GM18858 (cell line): Measurements from ENCODE around the gene JMJD1C.
A peak's percentile ranks its signal among the peaks of the same experiment; 100 is the strongest.
"Not testable (repeated sequence)": the region's sequence is repeated elsewhere in the genome, so short reads cannot be mapped to it uniquely, and the experiment has no call there.

Experiments used
- ATAC-seq: cut with Tn5 transposase; IDR thresholded peaks from one replicate; pipeline ENCODE4 v1.9.1; 2021; ENCODE audit not compliant: unreplicated experiment

The JMJD1C gene

GRCh38 chr10:63407136-63407662 lies 58.6 kb downstream of the JMJD1C start:
- ATAC-seq: no peak

- ATAC-seq: no peak
These were observed 69.5 kb downstream of the JMJD1C start for GRCh38 chr10:63396133-63396761.

GRCh38 chr10:63393050-63393449 lies 72.7 kb downstream of the JMJD1C start:
- no peak for ATAC-seq

GRCh38 chr10:63392224-63392623 lies 73.6 kb downstream of the JMJD1C start:
- no peak for ATAC-seq

GRCh38 chr10:63391812-63392211 lies 74.0 kb downstream of the JMJD1C start:
- no peak for ATAC-seq

- ATAC-seq: no peak
These were observed 75.3 kb downstream of the JMJD1C start for GRCh38 chr10:63390521-63390920.

GRCh38 chr10:63388421-63389031 lies 77.3 kb downstream of the JMJD1C start:
- ATAC-seq: peak; percentile 73

GRCh38 chr10:63385254-63385653 lies 80.5 kb downstream of the JMJD1C start:
- ATAC-seq: no peak

GRCh38 chr10:63384675-63385074 lies 81.1 kb downstream of the JMJD1C start:
- ATAC-seq: no peak

- ATAC-seq: no peak
These were observed 81.8 kb downstream of the JMJD1C start for GRCh38 chr10:63384001-63384400.

- ATAC-seq: no peak
These were observed 82.6 kb downstream of the JMJD1C start for GRCh38 chr10:63383141-63383540.

- no peak for ATAC-seq
These were observed 83.7 kb downstream of the JMJD1C start for GRCh38 chr10:63382066-63382465.

GRCh38 chr10:63377305-63377661 lies 88.5 kb downstream of the JMJD1C start:
- ATAC-seq: not testable (repeated sequence)

- peak; percentile 93 for ATAC-seq
These were observed 89.0 kb downstream of the JMJD1C start for GRCh38 chr10:63376560-63377304.

- ATAC-seq: no peak
These were observed 89.9 kb downstream of the JMJD1C start for GRCh38 chr10:63375859-63376258.

GRCh38 chr10:63375458-63375857 lies 90.3 kb downstream of the JMJD1C start:
- ATAC-seq: no peak

GRCh38 chr10:63374991-63375390 lies 90.8 kb downstream of the JMJD1C start:
- no peak for ATAC-seq

- no peak for ATAC-seq
These were observed 92.6 kb downstream of the JMJD1C start for GRCh38 chr10:63373176-63373575.

GRCh38 chr10:63369711-63370110 lies 96.1 kb downstream of the JMJD1C start:
- no peak for ATAC-seq

- ATAC-seq: no peak
These were observed 97.4 kb downstream of the JMJD1C start for GRCh38 chr10:63368365-63368764.

GRCh38 chr10:63366933-63367332 lies 98.8 kb downstream of the JMJD1C start:
- ATAC-seq: no peak
